Cerebellar nuclear complex (tissue), 1 donor: Measurements from ENCODE around the gene SLC8A3.

ENCODE experiments used
- DNase-seq, 2 experiments: peaks; one replicate each; lab custom pipeline; 2025; lab: John Stamatoyannopoulos, UW

The SLC8A3 gene

DNA sequence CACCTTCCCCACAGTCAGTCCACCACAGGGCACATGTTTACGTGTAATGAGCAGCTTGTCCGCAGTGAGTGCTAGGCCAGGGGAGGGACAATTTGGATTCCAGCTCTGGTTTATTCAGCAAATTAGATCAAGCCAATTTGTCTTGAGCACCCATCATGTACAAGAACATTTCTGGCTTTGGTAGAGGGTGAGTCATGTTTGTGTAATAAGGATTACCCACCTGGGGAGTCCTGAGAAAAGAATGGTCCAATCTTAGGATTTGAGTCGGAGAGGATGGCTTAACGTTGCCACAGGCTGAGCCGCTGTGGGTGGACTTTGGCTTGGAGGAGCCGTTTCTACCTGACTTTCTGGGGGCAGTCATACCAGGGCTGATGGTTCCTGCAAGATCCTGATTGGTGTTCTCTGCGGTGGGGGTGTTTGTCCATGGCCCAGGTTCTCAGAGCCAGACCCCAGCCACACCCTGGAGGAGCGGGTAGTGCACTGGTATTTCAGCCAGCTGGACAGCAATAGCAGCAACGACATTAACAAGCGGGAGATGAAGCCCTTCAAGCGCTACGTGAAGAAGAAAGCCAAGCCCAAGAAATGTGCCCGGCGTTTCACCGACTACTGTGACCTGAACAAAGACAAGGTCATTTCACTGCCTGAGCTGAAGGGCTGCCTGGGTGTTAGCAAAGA lies 165.8 kb downstream of the SLC8A3 start:
- DNase-seq: no peak

DNA sequence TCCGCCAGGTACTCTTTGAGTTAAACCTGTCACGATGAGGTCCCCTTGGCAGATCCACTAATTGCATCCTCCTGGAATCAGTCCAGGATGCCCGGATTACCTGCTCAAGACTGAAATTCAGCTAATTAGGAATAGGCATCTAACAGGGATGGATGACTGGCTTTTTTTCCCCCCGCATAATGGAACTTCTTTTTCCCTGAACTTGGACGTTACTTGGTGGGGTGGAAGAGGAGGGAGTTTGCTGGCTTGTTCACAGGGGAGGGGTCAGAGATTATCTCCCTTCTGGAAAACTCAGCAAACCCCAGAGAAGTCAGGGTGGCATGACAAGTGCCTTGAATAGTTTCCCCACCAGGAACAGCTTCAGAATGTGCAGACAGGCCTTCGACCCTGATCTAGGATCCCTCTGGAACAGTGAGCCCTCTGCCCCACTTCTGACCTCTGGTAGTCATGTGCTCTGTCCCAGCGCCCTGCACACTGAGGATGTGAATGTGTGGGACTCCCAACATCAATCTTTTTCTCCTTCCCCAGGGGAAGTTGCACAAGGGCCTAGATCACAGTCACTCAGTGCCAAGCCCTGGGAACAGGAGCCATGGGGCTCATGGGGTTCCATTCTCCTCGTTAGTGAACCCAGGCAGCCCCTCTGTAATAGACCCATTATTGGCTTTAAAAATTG lies 167.1 kb downstream of the SLC8A3 start:
- DNase-seq: no peak

DNA sequence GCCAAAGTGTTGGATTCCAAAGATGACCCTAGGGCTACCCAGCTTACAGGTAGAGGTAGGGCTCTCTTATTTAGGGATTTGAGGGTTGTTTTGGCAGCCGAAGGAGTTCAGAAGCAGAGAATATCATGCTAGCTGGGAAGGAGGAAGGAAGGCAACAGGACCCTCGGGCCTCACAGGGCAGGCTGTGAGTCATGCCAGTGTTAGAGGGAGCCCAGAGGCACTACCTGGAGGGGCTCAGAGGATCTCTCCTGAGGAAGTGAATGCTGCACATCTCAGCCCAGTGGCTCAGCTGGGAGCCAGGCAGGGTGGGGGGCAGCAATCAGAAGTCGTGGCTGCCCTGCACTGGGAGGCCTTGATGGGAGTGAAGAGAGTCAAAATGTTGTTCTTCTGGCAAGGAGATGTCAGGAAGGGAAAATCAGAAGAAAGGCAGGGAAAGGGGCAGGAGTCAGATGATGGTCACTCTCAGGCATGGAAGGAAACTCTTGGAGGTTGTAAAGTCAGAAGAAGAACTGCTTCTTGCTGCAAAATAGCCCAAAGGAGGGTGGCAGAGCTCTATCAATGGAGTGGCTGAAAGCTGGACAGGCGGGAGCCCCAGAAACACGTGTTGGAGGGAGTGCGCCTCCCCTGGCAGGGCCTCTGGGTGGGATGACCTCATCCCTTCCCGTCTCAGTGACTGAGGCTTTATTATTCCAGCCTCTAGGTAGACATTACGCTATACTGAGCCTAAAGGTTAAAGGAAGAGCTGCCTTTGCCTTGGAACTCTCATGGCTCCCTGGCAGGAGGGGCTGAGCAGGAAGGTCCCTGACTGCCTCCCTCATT lies 168.2 kb downstream of the SLC8A3 start:
- no peak for DNase-seq

DNA sequence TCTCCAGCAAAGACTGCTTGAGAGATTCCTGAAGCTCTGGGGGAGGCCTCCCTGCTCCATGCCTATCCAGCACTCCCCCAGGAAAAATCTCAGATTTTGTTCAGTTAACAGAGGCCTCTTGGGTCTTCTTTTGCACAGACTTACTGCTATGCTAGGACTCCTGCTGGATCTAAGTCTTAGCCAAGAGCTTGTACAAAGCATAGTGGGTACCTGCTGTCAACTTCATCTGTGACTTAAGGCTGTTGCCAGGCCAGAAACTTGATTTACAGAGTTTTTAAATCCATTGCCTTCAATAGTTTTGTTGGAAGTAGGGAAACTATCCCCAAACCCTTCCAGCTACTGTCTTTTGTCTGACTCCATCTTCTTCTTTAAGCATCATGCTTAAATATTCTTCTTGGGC lies 169.1 kb downstream of the SLC8A3 start:
- no peak for DNase-seq

DNA sequence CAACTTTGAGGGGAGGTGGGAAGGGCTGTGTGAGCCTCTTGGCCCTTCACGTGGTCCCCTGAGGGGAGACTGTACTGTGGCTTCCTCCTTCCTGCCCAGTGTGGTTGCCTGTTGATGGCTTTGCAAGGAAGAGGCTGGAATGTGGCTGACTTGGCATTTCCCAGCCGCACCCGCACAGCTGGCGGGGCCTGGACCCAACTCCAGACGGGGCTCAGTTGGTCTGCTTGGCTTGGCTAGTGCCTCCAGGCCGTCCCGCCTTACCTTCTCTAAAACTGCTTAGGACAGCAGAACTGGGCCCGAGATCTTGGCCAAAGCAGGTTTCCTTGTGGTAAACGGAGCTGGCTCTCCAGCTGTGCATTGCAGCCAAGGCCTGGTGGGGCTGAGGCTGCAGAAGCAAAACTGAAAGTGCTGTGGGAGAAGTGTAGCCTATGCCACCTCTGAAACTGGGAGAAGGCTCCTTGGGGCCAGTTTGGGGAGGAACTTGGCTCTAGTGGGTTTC lies 170.0 kb downstream of the SLC8A3 start:
- no peak for DNase-seq

DNA sequence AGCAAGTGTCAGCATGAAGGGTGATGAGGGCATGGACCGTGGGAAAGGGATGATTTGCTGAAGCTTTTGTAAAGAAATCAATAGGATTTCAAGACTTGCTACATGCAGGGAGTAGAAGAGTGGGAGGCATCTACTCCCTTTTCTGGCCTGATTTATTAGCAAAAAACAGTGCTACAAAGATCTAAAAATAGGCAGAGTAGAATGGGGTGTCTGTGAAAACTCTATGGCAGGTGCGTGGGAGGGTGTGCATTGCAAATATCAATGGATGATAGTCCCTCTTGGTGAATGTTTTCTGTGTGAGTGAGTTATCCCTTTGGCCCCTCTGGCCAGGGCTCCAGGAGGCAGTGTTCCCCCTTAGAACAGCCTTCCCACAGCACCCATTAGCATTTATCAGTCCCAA lies 170.5 kb downstream of the SLC8A3 start:
- DNase-seq: no peak

DNA sequence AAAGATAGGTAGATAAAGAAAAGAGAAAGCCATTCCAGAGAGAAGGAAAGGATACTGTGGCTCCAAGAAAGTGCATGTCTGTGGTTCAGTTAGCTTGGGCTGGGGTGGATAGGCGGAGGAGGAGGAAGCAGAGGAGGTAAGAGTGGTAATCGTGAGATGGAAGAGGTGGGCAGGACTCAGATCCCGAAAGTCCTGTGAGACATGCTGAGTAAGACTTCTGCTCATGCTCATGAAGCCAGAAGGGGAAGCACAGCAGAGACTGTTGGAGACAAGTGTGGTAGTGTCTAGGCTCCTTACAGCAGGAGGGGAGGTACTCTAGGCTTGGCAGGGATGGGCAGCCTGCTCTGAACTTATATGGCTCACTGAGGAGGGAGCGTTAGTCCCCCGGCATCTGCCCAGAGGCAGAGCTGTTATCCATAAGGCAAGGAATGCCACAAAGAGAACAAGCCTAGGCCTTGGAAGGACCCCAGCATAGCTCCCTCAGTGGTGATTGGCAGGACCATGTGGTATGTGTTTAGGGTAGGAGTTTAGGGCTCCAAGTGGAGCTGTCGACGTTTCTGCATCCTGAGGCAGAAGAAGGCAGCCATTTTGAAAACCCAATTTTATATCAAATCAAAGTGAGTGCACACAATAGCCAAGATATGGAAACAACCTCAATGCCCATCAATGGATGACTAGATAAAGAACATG lies 174.2 kb downstream of the SLC8A3 start:
- DNase-seq: no peak

DNA sequence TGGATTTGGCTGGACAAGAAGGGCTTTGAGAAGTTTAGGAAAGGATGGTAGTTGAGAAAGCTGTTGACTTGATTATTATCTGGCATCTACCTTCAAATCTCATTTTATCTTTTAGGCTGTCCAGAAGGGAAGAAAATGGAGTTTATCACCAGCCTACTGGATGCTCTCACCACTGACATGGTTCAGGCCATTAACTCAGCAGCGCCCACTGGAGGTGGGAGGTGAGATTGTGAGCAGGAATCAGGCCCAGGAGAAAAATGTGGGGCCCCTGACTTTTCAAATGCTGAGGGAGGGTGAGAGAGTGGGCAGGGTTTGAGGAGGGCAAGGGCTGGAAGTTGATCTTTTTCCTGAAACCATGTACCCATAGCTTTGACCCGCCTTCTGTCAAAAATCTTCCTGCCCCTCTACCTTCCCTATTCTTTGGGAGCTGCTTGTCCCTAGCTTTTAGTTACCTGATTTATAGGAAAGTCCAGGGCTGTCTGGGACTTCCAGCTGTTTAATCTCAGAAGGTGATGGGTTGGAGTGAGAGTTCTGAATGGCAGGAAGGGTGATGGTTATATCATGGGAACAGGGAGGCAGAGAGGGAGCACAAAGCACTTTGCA lies 175.4 kb downstream of the SLC8A3 start:
- DNase-seq: no peak

DNA sequence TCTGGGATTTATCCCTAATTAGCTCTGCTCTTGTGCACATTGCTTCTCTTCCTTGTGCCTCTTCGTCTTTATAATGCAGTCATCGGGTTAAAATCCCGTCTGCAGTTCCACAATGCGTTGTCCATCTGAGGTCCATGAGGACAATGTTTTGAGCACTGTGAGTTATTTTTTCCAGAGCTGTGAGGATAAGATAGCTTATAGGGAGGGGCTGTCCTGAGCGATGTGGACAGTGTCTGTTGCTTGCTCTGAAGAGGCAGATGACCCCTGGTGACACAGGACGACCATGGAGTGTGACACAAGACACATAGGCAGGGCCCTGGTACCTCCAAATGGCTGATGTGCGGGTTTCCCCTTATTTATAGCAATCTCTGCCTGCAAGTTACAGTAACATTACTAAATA lies 177.0 kb downstream of the SLC8A3 start:
- no peak for DNase-seq

DNA sequence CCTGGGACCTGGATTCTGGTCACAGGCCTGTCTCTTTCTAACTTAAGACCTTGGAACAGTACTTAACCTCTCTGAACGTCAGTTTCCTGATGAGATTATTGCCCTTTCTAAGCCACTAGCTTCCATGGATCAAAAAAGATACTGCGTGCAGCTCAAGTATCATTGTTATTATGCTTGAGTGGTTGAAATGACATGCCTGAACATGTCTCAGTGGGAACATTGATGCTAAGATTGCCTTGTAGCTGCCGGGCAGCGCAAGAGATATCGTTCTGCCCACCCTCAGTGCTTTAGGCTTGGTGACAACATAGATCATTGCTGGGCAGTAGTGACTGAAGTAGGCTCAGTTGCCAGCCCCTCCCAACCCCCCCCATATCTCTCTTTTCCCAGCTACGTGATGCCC lies 177.7 kb downstream of the SLC8A3 start:
- DNase-seq: no peak

DNA sequence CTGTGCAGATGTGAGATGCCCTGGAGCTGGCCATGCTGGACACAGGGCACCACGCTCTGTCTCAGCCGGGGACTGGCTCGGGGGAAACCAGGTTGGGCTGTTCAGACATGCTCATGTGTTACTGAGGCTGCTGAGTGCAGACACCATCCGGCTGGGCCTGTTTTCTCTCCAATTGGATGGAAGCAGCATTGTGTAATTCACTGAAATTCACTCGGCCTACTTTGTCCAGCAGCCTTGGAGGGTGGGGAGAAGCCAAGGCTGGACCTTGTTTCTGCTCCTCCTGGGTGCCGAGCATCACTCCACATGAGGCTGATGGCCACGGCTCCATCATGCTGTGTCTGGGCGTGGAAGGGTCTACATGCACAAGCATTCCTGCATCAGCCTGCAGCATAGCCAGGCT lies 178.8 kb downstream of the SLC8A3 start:
- DNase-seq: no peak

DNA sequence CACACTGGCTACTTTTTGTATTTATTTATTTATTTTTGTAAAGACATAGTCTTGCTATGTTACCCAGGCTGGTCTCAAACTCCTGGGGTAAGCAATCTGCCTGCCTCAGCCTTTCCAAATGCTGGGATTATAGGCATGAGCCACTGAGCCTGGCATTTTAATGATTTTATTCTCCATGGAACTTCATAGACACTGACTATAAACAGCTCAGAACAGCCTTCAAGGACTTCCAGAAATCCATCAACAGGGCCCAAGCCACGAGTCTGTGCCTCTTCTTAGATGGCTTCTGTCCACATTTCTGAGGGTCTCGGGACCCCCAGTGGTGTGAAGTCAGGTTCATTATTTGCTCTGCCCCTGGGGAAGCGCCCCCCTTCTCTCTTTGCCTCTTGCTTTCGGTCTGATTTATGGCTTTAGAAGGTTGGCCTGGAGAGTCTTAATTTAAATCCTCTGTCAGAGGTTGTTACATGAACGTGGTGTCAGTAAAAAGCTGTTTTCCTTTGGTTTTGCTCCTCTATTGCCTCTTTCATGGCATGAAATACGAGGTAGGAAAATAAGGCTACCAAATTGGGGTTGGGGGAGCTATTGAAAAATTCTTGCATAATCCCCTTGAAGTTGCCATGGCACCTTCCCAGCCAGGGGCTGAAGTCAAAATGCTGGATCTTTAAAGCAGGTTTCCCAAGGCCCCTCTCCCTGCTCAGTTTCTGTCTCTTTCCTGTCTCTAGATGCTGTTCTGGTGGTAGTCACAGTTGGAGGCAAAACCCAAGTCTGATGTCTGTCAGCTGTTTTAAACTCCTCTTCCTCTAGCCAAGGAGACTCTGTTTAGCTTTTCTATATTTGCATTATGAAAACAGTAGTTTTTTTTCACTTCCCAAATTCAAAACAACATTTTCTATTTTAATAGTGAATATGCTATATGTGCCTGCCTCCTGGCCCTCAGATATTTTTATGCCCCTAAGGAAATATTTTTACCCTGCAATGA lies 180.2 kb downstream of the SLC8A3 start:
- DNase-seq: no peak

DNA sequence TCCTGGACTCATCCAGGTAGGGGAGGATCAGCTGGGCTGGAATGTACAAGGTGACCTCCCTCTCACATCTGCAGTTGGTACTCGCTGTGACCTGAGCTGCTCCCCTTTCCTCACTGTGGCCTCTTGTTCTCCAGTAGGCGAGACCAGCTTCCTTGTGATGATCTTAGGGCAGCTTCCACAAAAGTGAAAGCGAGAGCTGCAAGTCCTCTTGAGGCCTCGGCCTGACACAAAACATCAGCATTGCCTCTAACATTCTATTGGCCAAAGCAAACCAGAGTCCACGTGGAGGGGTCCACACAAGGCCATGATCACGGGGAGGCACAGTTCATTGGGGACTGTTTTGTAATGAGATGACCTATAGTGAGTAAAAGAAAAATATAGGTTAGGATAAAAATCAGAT lies 182.1 kb downstream of the SLC8A3 start:
- no peak for DNase-seq

DNA sequence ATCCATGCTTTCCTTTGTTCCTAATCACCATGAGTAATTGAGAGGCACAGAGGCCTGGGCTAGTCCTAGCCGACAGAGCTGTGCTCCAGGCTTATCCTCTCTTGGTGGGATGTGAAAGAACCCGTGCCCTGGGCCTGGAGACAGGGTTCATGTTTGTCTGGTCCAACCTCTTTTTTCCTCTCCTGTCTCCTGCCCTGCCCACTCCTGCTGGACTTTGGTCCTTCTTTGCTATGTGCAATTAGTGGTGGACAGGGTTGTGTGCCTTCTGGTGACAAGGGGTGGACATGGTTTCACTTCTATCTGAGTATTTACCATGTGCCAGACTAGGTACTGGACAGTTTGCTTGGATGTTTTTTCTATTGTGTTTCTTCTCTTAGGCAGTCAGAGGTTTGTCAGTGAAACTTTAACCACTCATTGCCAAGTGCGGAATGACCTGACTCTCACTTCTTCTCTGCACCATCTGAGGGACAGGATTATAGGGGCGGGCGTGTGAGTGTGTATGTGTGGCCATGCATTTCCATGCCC lies 183.4 kb downstream of the SLC8A3 start:
- DNase-seq: no peak

DNA sequence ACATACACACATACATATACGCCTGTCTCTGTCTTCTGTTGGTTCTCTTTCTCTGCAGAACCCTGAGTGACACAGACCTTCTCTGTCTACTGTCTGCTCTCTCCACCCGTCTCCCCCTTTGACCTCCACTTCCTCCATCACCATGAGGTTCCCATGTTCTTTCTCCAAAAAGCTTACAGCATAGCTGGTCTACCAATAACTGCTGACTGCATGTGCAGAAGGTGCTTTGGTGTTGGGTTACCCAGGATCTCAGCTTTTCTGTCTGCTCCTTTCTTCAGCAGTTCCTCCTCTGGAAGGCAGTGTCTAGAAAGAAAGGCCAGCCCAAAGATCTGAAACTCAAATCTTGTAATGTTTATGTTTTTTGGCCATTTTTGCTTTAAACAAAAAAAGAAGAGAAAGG lies 184.0 kb downstream of the SLC8A3 start:
- DNase-seq: no peak

DNA sequence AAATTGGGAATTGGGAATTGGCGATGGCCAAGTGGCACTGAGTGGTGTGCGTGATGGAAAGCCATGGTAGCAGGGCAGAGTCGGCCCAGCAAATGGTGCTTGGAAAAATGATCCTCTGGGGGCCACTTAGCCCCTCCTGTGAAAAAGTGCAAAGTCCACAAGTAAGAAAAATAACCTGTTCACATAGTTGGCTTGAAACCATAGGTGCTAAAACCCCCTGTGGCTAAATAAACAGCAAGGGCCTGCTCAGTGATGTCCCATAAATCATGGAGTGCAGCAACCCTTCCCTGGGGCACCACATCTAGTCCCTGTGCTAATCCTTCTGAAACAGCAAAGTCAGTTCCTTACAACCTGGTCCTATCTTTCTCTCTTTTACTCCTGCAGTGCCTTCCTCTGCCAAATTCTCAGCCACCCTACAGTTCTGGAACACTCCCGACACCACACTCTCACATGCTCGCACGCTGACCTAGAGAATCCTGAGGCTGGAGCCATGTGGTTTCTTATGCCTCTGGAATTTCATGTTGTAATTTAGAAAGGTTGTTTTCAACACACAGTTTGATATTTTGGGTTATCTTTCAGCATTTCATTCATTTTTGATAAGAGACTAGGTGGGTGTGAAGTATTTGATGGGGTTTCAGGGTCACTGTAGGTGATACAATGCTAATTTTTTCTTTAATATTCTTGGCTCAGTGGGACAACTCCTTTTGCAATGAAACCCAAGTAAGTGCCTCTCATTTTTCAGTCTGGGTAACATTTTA lies 186.0 kb downstream of the SLC8A3 start:
- DNase-seq: no peak

DNA sequence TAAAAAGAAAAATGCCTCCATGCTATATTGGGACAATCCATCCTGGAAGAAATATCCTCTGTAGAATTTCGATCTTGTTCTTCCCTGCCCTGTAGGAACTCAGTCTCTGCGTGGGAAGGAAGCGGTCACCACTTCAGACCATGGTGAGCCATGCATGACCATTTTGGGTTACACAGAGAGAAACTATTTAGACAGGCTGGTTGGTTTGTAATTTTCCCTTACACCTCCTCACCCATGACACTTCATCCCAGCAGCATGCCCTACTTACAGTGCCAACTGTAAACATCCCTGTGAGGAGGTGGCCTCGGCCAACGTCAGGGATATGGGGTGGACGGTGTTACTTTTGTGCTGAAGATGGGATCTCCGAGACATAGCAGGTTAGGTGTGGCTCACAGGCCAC lies 188.2 kb downstream of the SLC8A3 start:
- no peak for DNase-seq

DNA sequence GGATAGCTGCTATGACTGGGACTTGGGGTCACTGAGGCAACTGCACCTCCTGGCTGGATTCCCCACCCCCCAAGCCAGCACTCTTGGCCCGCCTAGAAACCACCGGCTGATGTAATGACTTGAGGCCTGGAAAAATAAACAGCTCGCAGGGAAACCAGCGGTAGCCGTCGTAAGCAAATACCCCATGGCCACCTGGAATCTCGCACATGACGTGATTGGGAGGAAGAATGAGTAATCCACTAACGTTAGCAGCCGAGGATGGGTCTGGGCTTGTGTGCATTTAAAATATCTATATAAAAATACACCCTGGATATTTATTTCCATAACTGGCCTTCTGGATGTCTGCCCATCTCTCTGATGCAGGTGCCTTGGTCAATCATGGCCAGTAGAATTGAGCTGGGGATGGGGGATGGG lies 189.5 kb downstream of the SLC8A3 start:
- DNase-seq: no peak

DNA sequence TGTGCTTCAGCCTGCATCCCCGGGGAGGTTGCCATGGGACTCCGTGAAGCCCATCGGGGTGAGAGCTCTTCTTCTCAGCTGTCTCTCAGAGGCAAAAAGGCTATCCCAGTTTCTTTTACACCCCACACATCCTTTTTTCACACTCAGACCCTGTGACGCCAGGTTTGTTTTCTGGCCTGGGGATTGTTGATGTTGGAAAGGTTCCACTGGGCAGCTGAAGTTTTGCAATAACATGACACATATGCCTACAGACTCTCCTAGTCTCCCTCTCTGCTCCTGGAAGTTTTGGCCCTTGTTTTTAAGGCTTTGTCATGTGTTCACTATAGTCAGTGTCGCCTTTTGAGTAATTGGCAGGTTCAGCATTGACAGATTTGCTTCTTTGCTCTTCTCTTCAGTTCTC lies 190.9 kb downstream of the SLC8A3 start:
- DNase-seq: no peak

DNA sequence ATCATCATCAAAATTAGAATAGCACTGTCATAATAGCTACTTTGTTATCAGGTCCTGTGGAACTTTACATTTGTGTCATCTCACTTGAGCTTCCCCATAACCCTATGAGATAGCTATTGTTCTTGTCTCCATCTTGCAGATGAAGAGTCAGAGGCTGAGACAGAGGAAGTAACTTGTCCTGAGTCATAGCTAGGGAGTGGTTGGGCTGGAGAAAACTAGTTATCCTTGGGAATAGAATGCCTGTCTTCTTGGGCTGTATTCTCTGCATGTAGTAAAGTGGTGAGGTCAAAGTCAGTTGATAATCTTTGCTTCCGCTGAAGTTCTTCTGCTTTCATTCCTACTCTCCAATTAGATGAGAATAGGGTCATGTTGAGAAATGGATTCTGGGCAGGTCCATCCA lies 192.5 kb downstream of the SLC8A3 start:
- no peak for DNase-seq
